GM19351 (cell line): Measurements from ENCODE around the gene CLDND1.
"Not testable (repeated sequence)": the region's sequence is repeated elsewhere in the genome, so short reads cannot be mapped to it uniquely, and the experiment has no call there.

Source experiments
- ATAC-seq: cut with Tn5 transposase; IDR thresholded peaks from one replicate; pipeline ENCODE4 v1.9.1; 2021; ENCODE audit warnings: mild to moderate bottlenecking, moderate library complexity; ENCODE audit not compliant: unreplicated experiment

Gene CLDND1

DNA sequence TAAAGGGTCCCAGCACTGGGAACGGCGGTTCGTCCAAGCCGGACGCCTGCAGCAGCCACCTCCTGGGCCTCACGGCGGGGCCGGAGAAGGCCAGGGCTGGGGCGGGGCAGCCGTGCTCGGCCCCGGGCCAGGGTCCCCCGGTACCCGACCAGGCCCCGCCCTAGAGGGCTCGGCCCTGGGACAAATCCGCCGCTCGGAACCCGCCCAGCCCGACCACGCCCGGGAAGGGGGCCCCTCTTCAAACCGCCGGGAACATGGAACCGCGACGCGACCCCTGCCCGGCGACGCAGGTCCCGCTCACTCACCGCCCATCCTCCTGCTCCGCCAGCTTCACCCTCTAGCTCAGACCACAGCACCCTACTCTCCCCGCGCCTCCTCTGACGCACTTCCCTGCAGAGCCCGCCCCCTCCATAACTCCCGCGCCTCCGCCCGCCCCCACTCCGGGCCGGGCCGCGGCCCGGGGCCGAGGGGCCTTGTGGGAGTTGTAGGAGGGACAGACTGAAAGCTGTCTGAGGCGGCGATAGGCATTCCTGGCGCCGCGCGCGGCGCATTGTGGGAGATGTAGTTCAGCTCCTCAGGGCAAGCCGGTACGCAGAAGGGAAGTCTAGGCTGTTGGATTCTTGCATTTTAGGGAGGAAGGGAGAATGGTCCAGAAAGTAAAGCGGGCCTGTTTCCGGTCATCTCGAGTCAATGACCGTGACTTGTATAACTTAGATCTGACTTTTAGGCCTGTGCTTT lies at the start of gene CLDND1:
TSS of gene CLDND1 (minus strand) at position 359 of the 738 bp plus-strand sequence. CDS start 1,478 bp downstream, outside the sequence.
- ATAC-seq, result peak; percentile 80

DNA sequence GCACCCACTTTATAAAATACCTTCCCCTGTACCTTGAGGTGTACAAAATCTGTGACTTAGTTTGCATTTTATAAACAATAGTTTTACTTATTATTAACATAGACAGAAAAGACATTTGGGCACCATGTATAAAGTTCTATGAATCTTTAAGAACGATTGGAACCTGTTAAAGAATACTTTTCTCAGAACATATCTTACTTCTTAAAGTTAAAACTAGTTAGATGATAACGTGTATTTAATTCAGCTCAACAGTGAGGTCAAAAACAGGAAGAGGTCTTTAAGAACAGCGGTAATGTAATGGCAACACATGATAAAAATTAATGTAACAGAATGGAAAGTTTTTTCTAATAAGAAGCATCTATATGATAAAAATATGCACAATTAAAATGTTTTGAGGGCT lies 45.7 kb upstream of the CLDND1 start:
- ATAC-seq, result no peak

DNA sequence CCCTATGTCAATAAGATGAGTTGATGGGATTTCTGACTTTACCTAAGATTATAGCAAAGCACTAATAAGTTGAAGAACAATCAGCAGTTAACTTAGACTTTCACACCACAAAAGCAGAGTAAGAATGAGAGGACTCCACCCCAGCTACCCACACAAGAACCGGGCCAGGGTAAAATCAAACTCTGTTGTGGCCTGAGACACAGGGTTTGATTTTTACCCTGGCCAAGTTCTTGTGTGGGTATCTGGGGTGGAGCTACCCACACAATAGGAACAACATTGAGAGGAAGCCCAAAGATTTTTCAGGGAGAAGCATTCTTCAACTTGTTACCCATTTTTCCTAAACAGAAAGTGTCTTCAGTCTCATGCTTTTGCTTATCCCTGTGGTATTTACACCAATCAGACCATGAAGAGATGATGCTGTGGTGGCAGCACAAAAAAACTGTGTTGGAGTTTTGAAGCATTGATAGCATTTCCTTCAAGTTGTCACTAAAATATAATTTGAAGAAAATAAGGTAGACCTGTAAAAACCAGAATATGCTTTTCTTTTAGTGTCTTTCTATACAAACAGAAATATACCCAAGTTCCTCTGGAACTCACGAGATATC lies 45.1 kb upstream of the CLDND1 start:
- peak; percentile 28 for ATAC-seq

DNA sequence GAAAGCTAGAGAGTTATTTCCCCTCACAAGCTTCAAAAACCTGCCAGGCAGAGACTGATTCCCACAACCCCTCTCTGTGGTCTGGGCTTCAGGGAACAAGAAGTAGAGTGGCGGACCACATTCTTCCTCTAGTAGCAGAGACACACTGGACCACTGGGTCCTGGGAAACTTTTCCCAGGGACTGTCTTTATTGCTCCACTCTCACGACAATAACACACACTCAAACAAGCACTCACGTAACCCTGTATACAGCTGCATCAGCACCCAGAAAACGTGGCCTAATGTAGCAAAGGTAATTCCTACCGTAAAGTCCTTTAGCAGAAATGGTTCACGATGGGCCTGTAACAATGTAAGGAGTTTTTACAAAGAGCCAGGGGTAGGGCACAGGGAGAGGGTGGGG lies 43.1 kb upstream of the CLDND1 start:
- ATAC-seq, result no peak

DNA sequence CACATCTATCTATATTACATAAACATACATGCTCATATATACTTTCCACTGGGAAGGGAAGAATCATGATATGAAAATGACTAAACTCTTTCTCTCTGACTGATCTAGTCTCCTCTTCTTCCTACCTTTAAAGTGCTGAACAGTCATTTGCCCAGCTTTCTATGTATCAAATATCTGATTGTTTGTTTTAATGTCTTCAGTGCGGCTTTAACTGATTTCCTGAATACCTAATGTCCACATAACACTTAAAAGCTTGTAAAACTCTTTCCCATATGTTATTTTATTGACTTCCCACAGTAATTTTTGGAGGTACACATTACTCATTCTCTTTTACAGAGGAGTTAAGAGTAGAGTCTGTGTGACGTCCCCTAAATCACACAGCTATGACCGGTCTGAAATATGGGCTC lies 42.5 kb upstream of the CLDND1 start:
- no peak for ATAC-seq

DNA sequence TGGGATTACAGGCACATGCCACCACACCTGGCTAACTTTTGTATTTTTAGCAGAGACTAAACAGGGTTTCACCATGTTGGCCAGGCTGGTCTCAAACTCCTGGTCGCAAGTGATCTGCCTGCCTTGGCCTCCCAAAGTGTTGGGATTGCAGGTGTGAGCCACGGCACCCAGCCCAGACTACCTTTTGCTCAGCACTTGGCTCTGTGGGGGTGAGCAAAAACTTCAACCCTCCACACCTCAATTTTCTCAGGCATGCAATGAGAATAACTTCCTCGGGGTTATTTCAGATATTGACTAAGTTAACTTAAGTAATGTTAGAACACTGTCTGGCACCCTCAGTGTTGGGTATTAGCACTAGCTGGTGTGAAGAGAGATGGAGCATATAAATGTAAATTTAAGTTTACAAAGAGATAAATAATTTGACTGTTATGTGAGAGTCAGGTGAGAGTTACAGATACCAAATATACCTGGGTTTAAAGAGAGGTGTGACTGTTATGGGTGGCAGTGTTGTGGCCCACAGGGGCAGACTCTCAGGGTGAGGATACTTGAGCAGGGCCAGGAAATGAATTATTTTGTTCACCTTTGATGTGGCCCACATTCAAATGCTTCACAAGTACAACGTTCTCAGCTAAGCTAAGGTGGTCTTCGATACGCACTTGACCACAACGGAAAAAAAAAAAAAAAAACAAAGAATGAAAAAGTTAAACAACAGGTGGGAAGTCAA lies 41.7 kb upstream of the CLDND1 start:
- peak; percentile 13 for ATAC-seq

DNA sequence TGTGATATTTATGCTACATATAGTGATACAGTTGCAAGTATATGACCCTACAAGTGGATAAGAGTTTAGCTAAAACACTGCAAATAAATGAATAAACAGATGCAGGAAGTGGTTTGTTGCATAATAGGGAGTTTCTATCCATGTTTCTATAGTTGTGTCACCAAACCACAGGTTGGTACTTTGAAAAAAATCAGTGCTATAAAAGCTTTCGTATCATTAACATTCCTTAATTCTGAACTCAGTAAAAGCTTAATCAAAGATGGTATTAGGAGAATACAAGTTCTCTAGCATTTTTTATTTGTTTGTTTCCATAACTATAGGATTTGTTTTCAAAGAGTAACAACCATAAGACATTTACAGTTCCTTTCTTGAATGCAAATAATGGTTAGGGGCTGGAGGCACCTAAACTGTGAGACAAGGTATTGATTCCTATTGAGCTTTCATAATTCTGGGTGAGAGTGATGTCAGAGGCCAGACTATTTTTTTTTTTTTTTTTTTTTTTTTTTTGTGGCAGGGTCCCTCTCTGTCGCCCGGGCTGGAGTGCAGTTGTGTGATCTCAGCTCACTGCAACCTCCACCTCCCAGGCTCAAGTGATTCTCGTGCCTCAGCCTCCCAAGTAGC lies 41.1 kb upstream of the CLDND1 start:
- ATAC-seq, result peak; percentile 50

DNA sequence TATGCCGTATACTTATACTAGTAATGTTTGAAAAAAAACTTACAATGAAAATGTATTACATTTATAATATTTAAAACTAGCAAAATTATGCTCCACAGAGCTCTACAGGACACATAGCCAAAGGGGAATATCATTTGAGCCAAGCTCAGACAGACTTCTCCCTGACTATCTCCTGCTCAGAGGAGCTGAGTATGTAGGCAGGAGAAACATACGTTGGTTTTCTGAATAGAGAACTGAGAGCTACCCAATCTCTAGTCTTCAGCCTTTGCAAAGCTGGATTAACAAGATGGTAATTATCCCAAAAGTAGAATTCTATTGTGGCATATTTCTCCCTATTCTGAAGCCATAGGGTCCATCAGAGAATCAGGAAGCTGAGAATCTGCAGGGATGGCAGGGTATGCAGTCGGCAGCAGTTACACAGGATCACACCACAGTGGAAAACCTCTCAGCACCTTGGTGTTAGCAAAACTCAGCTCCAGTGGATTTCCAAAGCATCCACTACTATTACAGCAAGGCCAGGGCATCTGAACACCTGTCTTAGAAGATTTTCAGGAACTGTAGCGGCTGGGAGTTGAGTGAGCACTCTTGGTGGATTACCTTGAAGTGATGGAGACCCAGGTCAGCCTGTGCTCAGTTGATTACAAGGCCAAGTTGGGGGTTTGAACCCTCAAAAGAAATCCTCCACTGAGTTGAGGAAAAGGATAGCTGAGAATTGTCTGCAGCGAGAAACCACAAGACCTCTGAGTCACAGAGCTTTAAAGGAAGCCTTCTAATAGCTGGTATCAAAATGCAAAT lies 39.2 kb upstream of the CLDND1 start:
- ATAC-seq, result peak; percentile 12

DNA sequence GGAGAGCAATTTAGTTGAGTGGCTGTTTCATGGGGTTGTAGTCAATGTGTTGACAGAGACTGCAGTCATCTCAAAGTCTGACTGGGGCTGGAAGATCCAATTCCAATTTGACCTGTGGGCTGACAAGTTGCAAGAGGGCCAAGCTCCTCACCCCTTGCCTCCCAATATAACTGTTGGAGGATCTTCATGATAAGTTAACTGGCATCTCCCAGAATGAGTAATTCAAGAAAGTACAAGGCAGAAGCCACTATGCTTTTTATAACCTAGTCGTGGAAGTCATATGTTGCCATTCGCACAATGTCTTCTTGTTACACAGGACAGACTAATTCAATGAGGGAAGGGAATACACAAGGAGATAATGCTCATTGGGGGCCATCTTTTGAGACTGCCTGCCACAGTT lies 38.2 kb upstream of the CLDND1 start:
- no peak for ATAC-seq

DNA sequence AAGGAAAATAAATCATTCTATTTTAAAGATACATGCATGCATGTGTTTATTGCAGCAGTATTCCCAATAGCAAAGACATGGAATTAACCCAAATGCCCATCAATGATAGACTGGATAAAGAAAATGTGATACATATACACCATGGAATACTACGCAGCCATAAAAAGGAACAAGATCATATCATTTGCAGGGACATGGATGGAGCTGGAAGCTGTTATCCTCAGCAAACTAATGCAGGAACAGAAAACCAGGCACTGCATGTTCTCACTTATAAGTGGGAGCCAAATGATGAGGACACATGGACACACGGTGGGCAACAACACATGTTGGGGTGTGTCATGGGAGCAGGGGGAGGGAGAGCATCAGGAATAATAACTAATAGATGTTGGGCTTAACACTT lies 37.1 kb upstream of the CLDND1 start:
- not testable (repeated sequence) for ATAC-seq

DNA sequence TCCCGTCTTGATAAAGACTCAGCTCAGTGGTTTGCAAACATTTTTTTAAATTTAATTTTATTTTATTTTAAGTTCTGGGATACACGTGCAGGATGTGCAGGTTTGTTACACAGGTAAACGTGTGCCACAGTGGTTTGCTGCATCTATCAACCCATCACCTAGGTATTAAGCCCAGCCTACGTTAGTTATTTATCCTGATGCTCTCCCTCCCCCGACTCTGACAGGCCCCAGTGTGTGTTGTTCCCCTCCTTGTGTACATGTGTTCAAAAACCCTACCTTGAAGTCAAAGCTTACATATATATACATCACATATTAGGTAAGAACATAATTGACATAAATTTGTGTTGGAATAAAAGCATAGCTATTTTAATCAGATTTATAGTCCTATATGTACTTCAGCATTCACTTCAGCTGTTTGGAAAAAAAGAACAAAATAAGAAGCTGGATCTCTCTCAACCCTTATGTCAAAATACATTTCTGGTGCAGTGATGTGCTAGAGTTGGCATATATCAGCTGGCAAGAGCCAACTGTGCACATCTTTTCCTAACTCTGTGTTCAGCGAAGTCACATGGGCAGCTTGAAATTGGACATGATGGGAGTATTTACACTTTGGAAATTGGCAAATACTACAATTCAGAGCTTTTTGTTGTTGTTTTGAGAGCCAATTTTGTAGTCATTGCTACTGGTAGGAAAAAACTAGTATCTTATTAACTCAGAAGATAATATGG lies 35.6 kb upstream of the CLDND1 start:
- ATAC-seq, result no peak

DNA sequence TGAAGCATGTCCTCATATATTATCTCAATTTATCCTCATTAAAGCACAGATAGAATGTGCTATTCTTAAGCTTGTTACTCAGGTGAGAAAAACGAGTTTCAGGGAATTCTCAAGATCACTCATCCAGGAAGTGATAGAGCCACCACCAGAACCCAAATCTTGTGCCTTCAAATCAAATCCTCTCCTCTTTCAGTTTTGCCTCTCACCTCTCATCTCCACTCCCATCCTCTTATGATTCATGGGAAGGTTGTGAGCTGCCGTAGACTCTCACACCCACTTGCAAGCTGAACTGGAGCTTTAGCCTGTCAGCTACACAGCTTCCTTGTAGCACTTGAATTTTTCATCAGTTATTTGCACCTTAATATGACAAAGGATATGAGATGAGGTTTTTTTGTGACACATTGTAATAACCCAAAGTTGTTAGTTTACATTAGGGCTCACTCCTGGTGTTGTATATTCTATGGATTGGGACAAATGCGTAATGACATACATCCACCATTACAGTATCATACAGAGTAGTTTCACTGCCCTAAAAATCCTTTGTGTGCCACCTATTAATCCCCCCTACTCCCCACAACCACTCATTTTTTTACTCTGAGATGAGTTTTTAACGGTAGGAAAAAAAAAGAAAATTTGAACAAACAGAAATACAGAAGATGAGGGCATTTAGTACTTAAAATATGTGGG lies 34.8 kb upstream of the CLDND1 start:
- peak; percentile 19 for ATAC-seq

DNA sequence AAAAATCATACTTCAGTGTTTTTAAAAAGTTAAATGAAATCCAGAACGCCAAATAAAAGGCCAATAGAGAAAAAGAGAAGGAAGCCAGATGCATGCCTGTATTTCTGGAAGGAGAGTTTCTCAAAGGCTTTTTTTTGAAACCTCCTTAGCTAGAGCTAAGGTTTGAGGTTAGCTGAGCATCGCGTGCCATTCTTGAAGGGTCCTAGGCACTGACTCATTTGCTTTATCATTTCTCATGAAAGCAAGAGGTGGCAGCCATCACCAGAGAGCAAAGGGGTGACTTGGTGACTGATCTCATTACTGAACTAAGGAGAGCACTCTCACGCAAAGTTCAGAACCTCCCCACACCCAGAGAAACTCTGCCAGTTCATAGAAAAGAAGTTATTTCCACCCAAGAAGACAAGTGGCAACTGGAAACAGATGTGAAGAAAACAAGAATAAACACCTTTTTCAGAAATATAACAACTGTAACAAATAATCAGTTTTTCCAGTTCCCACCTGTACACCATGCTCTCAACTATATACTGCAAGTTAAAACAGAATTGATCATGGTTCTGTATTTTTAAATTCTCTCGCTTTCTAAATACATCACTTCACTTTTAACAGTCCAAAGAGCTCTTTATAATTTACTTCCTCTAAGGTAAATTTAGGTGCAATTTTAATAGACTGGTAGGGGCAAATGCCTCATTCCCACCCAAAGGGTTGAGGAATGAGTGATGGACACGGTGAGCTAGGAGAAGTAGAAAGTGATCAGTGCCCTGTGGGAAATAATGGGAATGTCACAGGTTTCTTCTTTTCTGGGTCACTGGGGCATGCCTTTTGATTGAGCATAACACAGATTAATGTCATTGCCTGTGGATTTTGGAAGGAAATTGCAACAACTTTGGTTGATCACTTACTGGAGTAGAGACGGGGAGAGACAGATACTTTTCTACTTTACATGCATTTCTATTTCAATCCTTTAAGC lies 33.7 kb upstream of the CLDND1 start:
- ATAC-seq, result peak; percentile 76

DNA sequence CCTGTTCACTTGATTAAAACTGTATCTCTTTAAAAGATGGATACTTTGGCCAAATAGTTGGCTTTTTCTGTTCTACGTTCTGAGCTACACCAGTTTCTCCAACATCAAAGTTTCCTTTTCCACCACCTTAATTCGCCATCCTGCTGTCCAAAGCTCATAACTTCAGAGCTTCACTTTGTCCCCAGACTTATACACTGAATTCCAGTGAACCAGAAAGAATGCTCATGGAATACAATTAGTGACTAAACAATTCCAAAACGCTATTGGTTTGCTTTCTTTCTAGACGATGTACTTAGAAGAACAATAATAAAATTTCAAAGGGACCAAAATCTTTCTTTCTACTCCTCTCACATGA lies 32.3 kb upstream of the CLDND1 start:
- no peak for ATAC-seq

DNA sequence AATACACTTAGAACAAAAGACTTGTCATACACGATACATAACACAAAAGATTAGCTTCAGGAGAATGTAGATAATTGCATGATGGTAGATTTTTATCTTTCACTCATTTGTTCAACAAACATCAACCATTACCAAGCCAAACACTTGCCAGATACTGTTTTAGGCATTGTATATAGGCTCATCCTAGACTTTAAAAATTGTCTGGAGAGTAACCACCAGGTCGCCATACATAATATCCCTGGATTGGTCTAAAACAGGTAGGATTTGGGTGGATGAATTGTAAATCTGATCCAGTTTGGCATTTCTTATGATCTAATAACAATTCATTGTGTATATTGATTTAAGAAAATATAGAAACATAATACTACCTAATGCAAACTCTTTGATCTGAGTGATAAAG lies 31.9 kb upstream of the CLDND1 start:
- no peak for ATAC-seq

DNA sequence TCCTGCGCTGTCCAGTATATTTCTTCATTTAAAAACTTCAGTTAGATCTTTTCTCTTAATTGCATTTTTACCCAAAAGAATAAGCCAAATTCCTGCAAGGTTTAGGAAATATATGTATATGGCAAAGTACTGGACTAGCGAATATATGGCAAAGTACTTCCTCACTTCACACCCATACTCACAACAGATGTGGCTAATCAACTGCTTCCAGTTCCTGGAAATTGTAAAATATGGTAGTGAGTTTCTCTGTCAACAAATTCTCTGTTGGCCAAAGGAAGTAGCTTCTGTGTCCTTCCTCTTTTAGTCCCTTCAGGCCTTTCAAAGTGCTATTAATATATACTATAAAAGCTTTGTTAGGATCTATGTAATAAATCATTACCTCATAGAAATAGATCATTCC lies 31.1 kb upstream of the CLDND1 start:
- no peak for ATAC-seq

DNA sequence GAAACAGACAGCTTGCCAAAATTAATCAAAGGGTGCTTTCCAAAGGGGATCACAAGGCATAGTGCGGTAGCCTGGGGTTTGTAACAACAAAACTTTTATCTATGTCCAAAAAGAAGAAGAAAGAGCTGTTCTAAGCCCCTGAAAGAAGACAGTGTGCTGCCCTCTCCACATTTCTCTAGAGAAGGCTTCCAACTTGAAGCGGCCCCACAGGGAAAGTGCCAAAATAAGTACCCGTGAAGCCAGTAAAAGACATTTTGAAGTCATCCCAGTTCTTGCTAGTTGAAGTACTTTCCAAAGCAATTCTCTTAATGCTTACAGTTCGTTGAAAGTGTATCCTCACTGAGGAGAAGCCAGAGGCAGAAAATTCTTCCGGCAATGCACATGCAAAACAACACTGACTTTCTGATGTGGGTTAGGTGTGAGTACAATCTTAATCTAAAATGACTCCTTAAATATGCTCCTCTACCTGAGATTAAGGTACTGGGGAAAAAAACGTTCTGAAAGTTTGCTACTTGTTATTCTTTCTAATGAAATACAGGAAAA lies 30.4 kb upstream of the CLDND1 start:
- ATAC-seq, result no peak
